ENCODE measurements around the gene CTSS. TPM values are rescaled to one million over a fixed set of nuclear protein-coding genes. Genes with fewer than 3 reads are reported as not detected.

CTSS gene
- total RNA-seq, 2 donors from 2014 or later, result 11.3 to 24.6 TPM

- peak overlapping the region; percentile 38 to 58 for H3K4me3 ChIP-seq
- no peaks in the 10 kb centered on the region for H3K9me3 ChIP-seq
- no peaks in the 10 kb centered on the region for H3K36me3 ChIP-seq
- 9% methylated on average over 1 of the region's 1 CpG for WGBS
- H3K27ac ChIP-seq, result peak overlapping the region; percentile 75 to 81
- no peak for DNase-seq (ENCODE audit: low spot score)
- TF ChIP-seq CTCF (IDR thresholded peaks at IDR 0.05) (no peak), POLR2A (IDR thresholded peaks at IDR 0.05) (peak; percentile 21)
- H3K4me1 ChIP-seq (replicated peaks), result no peaks in the 10 kb centered on the region
- intact Hi-C loops (cut with DNase I), result no loop called here
- no peaks in the 10 kb centered on the region for H3K27me3 ChIP-seq (replicated peaks; ENCODE audit: insufficient read depth)
These were observed 69.4 kb downstream of the CTSS start for GRCh38 chr1:150696162-150696561.

GRCh38 chr1:150695561-150695960 lies 70.0 kb downstream of the CTSS start:
- H3K27ac ChIP-seq, result no peak overlapping the region
- no peaks in the 10 kb centered on the region for H3K27me3 ChIP-seq (replicated peaks; ENCODE audit: insufficient read depth)
- 75% methylated on average over 4 of the region's 4 CpGs for WGBS
- H3K36me3 ChIP-seq, result no peaks in the 10 kb centered on the region
- DNase-seq (ENCODE audit: low spot score), result no peak
- no peak overlapping the region for H3K4me3 ChIP-seq
- no peaks in the 10 kb centered on the region for H3K9me3 ChIP-seq
- TF ChIP-seq CTCF (IDR thresholded peaks at IDR 0.05) (no peak), POLR2A (IDR thresholded peaks at IDR 0.05) (no peak), POLR2AphosphoS5 (IDR thresholded peaks at IDR 0.05) (no peak)
- intact Hi-C loops (cut with DNase I), result no loop called here
- no peaks in the 10 kb centered on the region for H3K4me1 ChIP-seq (replicated peaks)

GRCh38 chr1:150692720-150693119 lies 72.9 kb downstream of the CTSS start:
- no peak for DNase-seq (ENCODE audit: low spot score)
- Histone ChIP-seq H3K27ac (no peak overlapping the region), H3K4me3 (no peak overlapping the region), H3K9me3 (no peaks in the 10 kb centered on the region), H3K4me1 (replicated peaks) (no peaks in the 10 kb centered on the region), H3K36me3 (no peaks in the 10 kb centered on the region), H3K27me3 (replicated peaks; ENCODE audit: insufficient read depth) (no peaks in the 10 kb centered on the region)
- 53% methylated on average over 3 of the region's 3 CpGs for WGBS
- intact Hi-C loops (cut with DNase I), result no loop called here
- TF ChIP-seq POLR2AphosphoS5 (IDR thresholded peaks at IDR 0.05), result no peak
- TF ChIP-seq CTCF (IDR thresholded peaks at IDR 0.05), result no peak
- TF ChIP-seq POLR2A (IDR thresholded peaks at IDR 0.05), result no peak

- Histone ChIP-seq H3K9me3 (no peaks in the 10 kb centered on the region), H3K4me1 (replicated peaks) (no peaks in the 10 kb centered on the region), H3K36me3 (no peaks in the 10 kb centered on the region), H3K27ac (no peak overlapping the region), H3K27me3 (replicated peaks; ENCODE audit: insufficient read depth) (no peaks in the 10 kb centered on the region), H3K4me3 (no peak overlapping the region)
- 79% methylated on average over 1 of the region's 1 CpG for WGBS
- intact Hi-C loops (cut with DNase I), result no loop called here
- TF ChIP-seq POLR2A (IDR thresholded peaks at IDR 0.05) (no peak), CTCF (IDR thresholded peaks at IDR 0.05) (no peak), POLR2AphosphoS5 (IDR thresholded peaks at IDR 0.05) (no peak)
- DNase-seq (ENCODE audit: low spot score), result no peak
These were observed 76.8 kb downstream of the CTSS start for GRCh38 chr1:150688763-150689162.

GRCh38 chr1:150686275-150686674 lies 79.3 kb downstream of the CTSS start:
- no peaks in the 10 kb centered on the region for H3K36me3 ChIP-seq
- intact Hi-C loops (cut with DNase I), result no loop called here
- H3K4me1 ChIP-seq (replicated peaks), result no peaks in the 10 kb centered on the region
- no peak for DNase-seq (ENCODE audit: low spot score)
- 97% methylated on average over 3 of the region's 3 CpGs for WGBS
- no peaks in the 10 kb centered on the region for H3K9me3 ChIP-seq
- TF ChIP-seq POLR2AphosphoS5 (IDR thresholded peaks at IDR 0.05) (no peak), CTCF (IDR thresholded peaks at IDR 0.05) (no peak), POLR2A (IDR thresholded peaks at IDR 0.05) (no peak)
- no peaks in the 10 kb centered on the region for H3K27me3 ChIP-seq (replicated peaks; ENCODE audit: insufficient read depth)
- no peak overlapping the region for H3K27ac ChIP-seq
- no peak overlapping the region for H3K4me3 ChIP-seq
